OCI-LY3 (cell line): Measurements from ENCODE around the gene MYL12A.

ENCODE experiments used
- H2AFZ ChIP-seq: fragments of 200-600, 300-600 bp; shearing (Covaris generic); 2 replicates; pipeline ENCODE4 v1.6.0; 2014; ENCODE audit warnings: antibody characterized with exemption, low read depth, low read length
- H3K27ac ChIP-seq: fragments of 200-600, 300-600 bp; sonication (generic); 2 replicates; pipeline ENCODE4 v1.5.1; 2014; ENCODE audit warnings: mild to moderate bottlenecking, low read length, moderate library complexity, mixed read lengths
- H3K27me3 ChIP-seq: fragments of 200-600, 300-600 bp; sonication (generic); 2 replicates; pipeline ENCODE4 v1.6.1; 2014; ENCODE audit warnings: low read depth, low read length, mixed read lengths
- H3K36me3 ChIP-seq: fragments of 200-600, 300-600 bp; sonication (generic); replicated peaks from 2 replicates; pipeline ENCODE3; 2014; ENCODE audit warnings: low read depth, low read length, mixed read lengths
- H3K4me1 ChIP-seq: fragments of 300-600, 200-600 bp; sonication (generic); 2 replicates; pipeline ENCODE4 v1.6.1; 2014; ENCODE audit warnings: low read length, mixed read lengths
- H3K4me2 ChIP-seq: fragments of 200-600, 300-600 bp; sonication (generic); 2 replicates; pipeline ENCODE4 v1.6.1; 2014; ENCODE audit warnings: low read length, mixed read lengths
- H3K4me3 ChIP-seq: fragments of 300-600, 200-600 bp; sonication (generic); 2 replicates; pipeline ENCODE4 v1.5.1; 2014; ENCODE audit warnings: antibody characterized with exemption, mild to moderate bottlenecking, low read length, moderate library complexity
- H3K79me2 ChIP-seq: fragments of 300-600, 200-600 bp; shearing (Covaris generic); 2 replicates; pipeline ENCODE4 v1.6.1; 2014; ENCODE audit warnings: mild to moderate bottlenecking, low read length, mixed read lengths
- H3K9ac ChIP-seq: fragments of 300-600, 200-600 bp; shearing (Covaris generic); 2 replicates; pipeline ENCODE4 v1.6.0; 2014; ENCODE audit warnings: mild to moderate bottlenecking, low read length, moderate library complexity
- H3K9me3 ChIP-seq: fragments of 200-600, 300-600 bp; shearing (Covaris generic); 2 replicates; pipeline ENCODE4 v1.6.1; 2014; ENCODE audit warnings: low read length, mixed read lengths; ENCODE audit not compliant: insufficient read depth
- H4K20me1 ChIP-seq: fragments of 200-600, 300-600 bp; sonication (generic); 2 replicates; pipeline ENCODE4 v1.6.1; 2016; ENCODE audit warnings: low read length, mixed read lengths; ENCODE audit not compliant: insufficient read depth
- EZH2phosphoT487 ChIP-seq: fragments of 200-600 bp; shearing (Covaris generic); IDR thresholded peaks from 2 replicates; pipeline ENCODE4 v1.6.1; 2018; ENCODE audit warnings: antibody characterized with exemption, mixed run types, low read depth
- TF ChIP-seq, protein P1 (sequence below): fragments of 200-600, 300-600 bp; sonication (generic); IDR thresholded peaks from 2 replicates; pipeline ENCODE4 v1.5.1; 2014; ENCODE audit warnings: antibody characterized with exemption, low read length, low read depth

MYL12A gene

DNA sequence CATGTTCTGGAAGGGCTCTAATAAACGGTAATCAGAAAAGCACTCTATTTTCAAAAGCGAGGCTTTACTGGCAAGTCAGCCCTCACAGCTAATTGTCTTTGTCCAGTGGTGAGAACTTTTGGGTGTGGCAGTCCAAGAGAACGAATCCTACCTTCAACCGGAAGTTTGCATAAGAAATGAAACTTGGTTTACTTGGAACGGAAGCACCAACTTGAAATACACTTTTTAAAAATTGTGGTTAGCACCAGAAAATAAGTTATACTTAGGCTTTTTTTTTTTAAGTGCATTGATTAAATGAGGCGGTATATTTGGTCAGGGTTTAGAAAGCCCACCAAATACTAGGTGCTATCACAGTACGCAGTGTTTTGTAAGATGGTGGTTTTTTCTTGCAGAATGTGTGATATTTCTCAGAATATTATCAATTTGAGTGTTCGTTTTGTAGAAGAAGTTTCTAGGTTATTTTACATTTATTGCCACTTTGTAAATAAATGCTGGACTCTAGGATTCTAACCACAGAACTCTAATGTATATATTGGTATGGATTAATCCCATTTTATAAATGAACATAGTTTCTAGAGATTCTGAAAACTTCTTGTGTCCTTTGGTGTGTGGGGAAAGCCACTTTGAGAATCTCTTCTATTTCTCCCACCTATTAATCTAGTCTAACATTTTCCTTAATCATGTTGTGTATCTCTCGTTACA, 1.2 kb downstream of the MYL12A start:
- H3K79me2 ChIP-seq: peaks cover 64% of the 10 kb centered on the region
- H3K4me3 ChIP-seq: peak overlapping the region; percentile 97
- H3K9me3 ChIP-seq: no peaks in the 10 kb centered on the region
- peak overlapping the region; percentile 88 for H3K27ac ChIP-seq
- peak overlapping the region; percentile 80 for H3K4me2 ChIP-seq
- no peak overlapping the region for H2AFZ ChIP-seq
- TF ChIP-seq EZH2phosphoT487: no peak
- TF ChIP-seq, protein P1, sequence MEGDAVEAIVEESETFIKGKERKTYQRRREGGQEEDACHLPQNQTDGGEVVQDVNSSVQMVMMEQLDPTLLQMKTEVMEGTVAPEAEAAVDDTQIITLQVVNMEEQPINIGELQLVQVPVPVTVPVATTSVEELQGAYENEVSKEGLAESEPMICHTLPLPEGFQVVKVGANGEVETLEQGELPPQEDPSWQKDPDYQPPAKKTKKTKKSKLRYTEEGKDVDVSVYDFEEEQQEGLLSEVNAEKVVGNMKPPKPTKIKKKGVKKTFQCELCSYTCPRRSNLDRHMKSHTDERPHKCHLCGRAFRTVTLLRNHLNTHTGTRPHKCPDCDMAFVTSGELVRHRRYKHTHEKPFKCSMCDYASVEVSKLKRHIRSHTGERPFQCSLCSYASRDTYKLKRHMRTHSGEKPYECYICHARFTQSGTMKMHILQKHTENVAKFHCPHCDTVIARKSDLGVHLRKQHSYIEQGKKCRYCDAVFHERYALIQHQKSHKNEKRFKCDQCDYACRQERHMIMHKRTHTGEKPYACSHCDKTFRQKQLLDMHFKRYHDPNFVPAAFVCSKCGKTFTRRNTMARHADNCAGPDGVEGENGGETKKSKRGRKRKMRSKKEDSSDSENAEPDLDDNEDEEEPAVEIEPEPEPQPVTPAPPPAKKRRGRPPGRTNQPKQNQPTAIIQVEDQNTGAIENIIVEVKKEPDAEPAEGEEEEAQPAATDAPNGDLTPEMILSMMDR: no peak
- peaks cover 23% of the 10 kb centered on the region for H3K36me3 ChIP-seq
- H3K9ac ChIP-seq: peak overlapping the region; percentile 96
- no peaks in the 10 kb centered on the region for H3K27me3 ChIP-seq
- peaks cover 31% of the 10 kb centered on the region for H3K4me1 ChIP-seq
- H4K20me1 ChIP-seq: peaks cover 43% of the 10 kb centered on the region

DNA sequence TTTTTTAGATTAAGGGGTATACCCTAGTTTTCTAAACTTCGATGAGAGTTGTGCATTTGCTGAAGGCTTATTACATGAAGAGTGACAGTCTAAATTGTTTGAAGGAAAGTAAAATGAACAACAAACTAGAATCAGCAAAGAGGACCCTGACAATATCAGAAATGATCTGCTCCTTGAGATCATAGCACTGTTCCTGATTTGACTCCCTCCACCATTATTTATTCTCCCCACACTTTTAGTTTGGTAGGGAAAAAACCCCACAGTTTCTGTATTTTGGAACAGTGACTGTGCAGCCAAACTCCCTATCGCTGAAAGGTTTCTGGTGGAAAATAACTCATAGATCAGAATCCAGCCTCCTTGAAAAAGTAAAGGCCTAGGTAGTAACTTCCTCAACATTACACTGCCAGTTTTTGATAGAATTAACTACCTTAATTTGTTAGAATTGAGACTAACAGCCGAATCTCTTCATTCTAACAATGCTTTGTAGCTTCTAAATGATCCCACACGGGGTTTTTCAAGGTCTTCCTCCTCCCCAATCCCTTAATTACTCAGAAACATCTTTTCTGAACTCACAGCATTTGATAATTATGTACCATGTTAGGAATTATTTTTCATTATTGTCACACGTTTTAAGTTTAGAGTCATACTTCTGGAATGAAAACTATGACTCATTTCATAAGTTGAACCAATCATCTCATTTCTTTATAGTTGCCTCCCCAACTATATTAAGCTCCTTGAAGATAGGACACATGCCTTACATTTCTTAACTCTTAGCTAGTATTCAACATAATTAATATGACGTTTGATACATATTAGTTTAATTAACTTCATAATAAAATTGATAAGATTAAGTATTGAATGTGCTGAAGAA, 2.9 kb downstream of the MYL12A start:
- peaks cover 39% of the 10 kb centered on the region for H3K36me3 ChIP-seq
- H2AFZ ChIP-seq: no peak overlapping the region
- TF ChIP-seq EZH2phosphoT487: no peak
- TF ChIP-seq, protein P1: no peak
- H3K9ac ChIP-seq: no peak overlapping the region
- peaks cover 50% of the 10 kb centered on the region for H4K20me1 ChIP-seq
- H3K4me3 ChIP-seq: peak overlapping the region; percentile 50
- peak overlapping the region; percentile 62 for H3K4me2 ChIP-seq
- peaks cover 64% of the 10 kb centered on the region for H3K79me2 ChIP-seq
- H3K27me3 ChIP-seq: no peaks in the 10 kb centered on the region
- peak overlapping the region; percentile 62 for H3K27ac ChIP-seq
- H3K9me3 ChIP-seq: no peaks in the 10 kb centered on the region
- peaks cover 36% of the 10 kb centered on the region for H3K4me1 ChIP-seq

DNA sequence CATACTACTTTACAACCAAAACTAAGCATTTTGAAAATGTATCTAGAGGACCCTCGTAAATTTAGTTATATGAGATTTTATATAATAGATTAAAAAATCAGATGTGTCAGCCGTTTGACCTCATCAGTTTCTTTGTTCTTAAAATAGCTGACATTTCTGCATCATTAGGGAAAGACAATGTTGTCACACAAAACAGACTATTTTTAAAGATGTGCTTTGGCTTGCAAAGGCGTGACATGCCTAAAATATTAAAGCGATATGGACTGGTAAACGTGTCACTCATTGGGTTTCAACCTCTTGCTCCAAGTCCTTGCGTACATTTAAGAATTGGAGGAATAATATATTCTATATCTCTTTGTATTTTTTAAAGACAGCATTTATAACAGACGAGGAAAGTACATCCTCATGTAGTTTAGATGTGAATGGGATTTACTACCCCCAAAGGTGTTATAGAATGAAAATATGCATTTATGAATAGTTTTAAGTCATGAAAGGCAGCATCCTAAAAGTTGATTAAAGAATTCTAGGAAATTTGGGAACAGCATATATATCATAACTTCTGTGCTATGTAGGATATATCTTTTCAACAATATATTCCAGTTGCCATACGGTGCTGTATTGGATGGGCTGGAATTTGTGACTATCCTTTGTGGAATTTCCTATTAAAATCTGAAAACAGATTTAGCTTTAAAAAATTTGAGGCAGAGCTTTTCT, 3.8 kb downstream of the MYL12A start:
- Histone ChIP-seq H3K4me2 (no peak overlapping the region), H4K20me1 (peaks cover 51% of the 10 kb centered on the region), H3K9ac (no peak overlapping the region), H3K4me1 (peaks cover 43% of the 10 kb centered on the region), H3K27ac (no peak overlapping the region), H3K4me3 (no peak overlapping the region), H3K36me3 (peaks cover 46% of the 10 kb centered on the region), H2AFZ (no peak overlapping the region), H3K79me2 (peaks cover 63% of the 10 kb centered on the region), H3K27me3 (no peaks in the 10 kb centered on the region), H3K9me3 (no peaks in the 10 kb centered on the region)
- TF ChIP-seq, protein P1: no peak
- no peak for TF ChIP-seq EZH2phosphoT487

DNA sequence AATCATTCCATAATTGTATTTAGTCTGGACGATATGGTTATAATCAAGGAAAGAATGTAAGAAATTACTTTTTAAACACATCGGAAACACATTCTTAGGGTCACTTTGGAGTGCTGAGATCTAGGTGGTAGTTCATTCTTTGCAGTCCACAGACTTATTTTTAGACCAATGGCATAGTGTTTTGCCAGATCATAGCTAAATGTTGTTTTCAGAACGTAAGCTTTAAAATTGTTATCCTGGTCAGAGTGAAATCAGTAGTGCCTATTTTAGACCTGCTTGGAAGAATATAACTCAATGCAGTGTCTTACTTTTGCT, 4.3 kb downstream of the MYL12A start:
- H3K79me2 ChIP-seq: peaks cover 60% of the 10 kb centered on the region
- TF ChIP-seq, protein P1: no peak
- H3K9ac ChIP-seq: no peak overlapping the region
- no peak overlapping the region for H3K27ac ChIP-seq
- peaks cover 49% of the 10 kb centered on the region for H3K4me1 ChIP-seq
- H3K27me3 ChIP-seq: no peaks in the 10 kb centered on the region
- H4K20me1 ChIP-seq: peaks cover 51% of the 10 kb centered on the region
- H3K4me3 ChIP-seq: no peak overlapping the region
- H3K36me3 ChIP-seq: peaks cover 48% of the 10 kb centered on the region
- no peak overlapping the region for H2AFZ ChIP-seq
- H3K4me2 ChIP-seq: no peak overlapping the region
- H3K9me3 ChIP-seq: no peaks in the 10 kb centered on the region
